GM12864 (cell line): ENCODE data around the gene BPIFB3.

ENCODE experiments used
- DNase-seq: peaks from one replicate; pipeline ENCODE4 v3.0.0-alpha.2; 2011; ENCODE audit warnings: low read depth
- H3K4me3 ChIP-seq: 2 replicates; pipeline ENCODE4 v1.5.1; 2011; ENCODE audit warnings: mild to moderate bottlenecking, low read depth, low read length, control low read depth
- TF ChIP-seq, protein P1 (sequence below): IDR thresholded peaks from 2 replicates; pipeline ENCODE4 v1.5.1; 2011; ENCODE audit warnings: low read depth, mild to moderate bottlenecking, moderate library complexity, low read length, control low read depth, inconsistent platforms; ENCODE audit errors: missing control alignments

The BPIFB3 gene

DNA sequence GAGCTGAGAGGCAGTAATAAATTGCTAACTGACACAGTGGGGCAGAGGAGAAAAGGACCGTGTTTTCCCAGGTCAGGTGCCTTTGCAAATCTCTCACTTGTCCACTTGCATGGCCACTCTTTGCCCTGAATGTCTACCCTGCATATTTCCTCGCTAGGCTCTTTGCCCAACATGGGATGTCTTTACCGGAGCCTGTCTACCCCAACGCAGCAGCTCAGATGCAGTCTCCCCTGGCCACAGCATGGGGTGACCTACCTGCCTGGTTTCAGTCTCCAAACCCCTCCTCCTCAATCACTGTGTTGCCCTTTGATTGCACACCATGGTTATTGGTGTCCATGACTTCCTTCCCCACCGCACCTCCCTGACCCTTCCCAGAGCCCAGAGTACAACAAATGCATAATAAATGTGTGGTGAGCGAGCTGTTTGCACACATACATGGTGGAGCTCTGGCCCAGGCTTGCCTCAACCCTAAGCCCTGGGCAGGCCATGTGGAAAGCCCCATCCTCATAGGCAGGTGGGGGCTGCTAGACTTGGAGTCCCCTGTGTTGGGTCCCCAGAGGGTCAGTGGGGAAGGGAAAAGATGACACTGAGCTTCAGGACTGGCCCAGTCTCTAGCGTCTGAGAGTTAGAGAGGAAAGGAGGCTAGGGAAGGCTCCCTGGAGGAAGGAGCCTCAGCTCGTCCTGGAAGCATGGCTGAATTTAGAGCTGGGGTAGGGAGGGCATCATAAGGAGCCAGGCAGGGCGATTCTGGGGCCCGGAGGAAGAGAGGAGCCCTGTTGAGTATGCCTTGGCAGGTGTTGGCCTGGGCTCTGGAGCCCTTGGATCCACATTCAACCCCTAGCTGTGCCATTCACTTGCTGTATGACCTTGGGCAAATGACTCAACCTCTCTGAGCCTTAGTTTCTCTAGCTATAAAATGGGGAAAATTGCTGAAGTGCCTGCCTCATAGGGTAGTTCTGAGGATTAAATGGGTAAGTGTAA is 26.6 kb upstream of the BPIFB3 start:
- no peak overlapping the region for H3K4me3 ChIP-seq
- no peak for DNase-seq
- TF ChIP-seq, protein P1, sequence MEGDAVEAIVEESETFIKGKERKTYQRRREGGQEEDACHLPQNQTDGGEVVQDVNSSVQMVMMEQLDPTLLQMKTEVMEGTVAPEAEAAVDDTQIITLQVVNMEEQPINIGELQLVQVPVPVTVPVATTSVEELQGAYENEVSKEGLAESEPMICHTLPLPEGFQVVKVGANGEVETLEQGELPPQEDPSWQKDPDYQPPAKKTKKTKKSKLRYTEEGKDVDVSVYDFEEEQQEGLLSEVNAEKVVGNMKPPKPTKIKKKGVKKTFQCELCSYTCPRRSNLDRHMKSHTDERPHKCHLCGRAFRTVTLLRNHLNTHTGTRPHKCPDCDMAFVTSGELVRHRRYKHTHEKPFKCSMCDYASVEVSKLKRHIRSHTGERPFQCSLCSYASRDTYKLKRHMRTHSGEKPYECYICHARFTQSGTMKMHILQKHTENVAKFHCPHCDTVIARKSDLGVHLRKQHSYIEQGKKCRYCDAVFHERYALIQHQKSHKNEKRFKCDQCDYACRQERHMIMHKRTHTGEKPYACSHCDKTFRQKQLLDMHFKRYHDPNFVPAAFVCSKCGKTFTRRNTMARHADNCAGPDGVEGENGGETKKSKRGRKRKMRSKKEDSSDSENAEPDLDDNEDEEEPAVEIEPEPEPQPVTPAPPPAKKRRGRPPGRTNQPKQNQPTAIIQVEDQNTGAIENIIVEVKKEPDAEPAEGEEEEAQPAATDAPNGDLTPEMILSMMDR = no peak

- DNase-seq = no peak
- TF ChIP-seq, protein P1 = no peak
- no peak overlapping the region for H3K4me3 ChIP-seq
These were observed 25.6 kb upstream of the BPIFB3 start for GRCh38 chr20:33027769-33028751.

- DNase-seq = no peak
- TF ChIP-seq, protein P1 = no peak
- H3K4me3 ChIP-seq = no peak overlapping the region
These were observed 24.8 kb upstream of the BPIFB3 start for GRCh38 chr20:33028875-33029274.

- TF ChIP-seq, protein P1 = no peak
- no peak for DNase-seq
- no peak overlapping the region for H3K4me3 ChIP-seq
These were observed 23.6 kb upstream of the BPIFB3 start for GRCh38 chr20:33030076-33030475.

- TF ChIP-seq, protein P1 = no peak
- DNase-seq = no peak
- no peak overlapping the region for H3K4me3 ChIP-seq
These were observed 23.1 kb upstream of the BPIFB3 start for GRCh38 chr20:33030569-33030968.

GRCh38 chr20:33031531-33031930 is 22.2 kb upstream of the BPIFB3 start, which contains the start of gene BPIFB6:
Gene BPIFB6 (plus strand): TSS chr20:33031648. CDS start chr20:33031648, 0 bp downstream.
- DNase-seq = no peak
- TF ChIP-seq, protein P1 = no peak
- H3K4me3 ChIP-seq = no peak within 1 kb of the TSS
